H9 (cell line): ENCODE results near the gene FBLN7. TPM values are rescaled to one million over a fixed set of nuclear protein-coding genes. Genes with fewer than 3 reads are reported as not detected.

Source experiments
- DNase-seq: peaks from one replicate; pipeline ENCODE4 v3.0.0-alpha.2; 2017
- H2AFZ ChIP-seq: one replicate; pipeline ENCODE4 v1.6.1; 2013; ENCODE audit warnings: mild to moderate bottlenecking, low read length, control low read depth, moderate library complexity
- H2AK5ac ChIP-seq: 2 replicates; pipeline ENCODE4 v1.6.1; 2013; ENCODE audit warnings: low read length, control low read depth, mixed read lengths; ENCODE audit not compliant: insufficient read length
- H2BK120ac ChIP-seq: one replicate; pipeline ENCODE4 v1.6.1; 2013; ENCODE audit warnings: low read depth, mild to moderate bottlenecking, low read length, control low read depth, inconsistent platforms; ENCODE audit not compliant: poor library complexity, severe bottlenecking
- H2BK12ac ChIP-seq: 2 replicates; pipeline ENCODE4 v1.6.1; 2013; ENCODE audit warnings: low read length, control low read depth, mixed read lengths, low read depth; ENCODE audit not compliant: insufficient read length
- H2BK15ac ChIP-seq: 2 replicates; pipeline ENCODE4 v1.6.1; 2013; ENCODE audit warnings: low read depth, low read length, control low read depth
- H2BK20ac ChIP-seq: one replicate; pipeline ENCODE4 v1.6.1; 2013; ENCODE audit warnings: low read depth, mild to moderate bottlenecking, low read length, control low read depth, inconsistent platforms; ENCODE audit not compliant: poor library complexity, severe bottlenecking
- H2BK5ac ChIP-seq: 2 replicates; pipeline ENCODE4 v1.6.1; 2013; ENCODE audit warnings: low read length, control low read depth, mixed read lengths; ENCODE audit not compliant: insufficient read length
- H3K14ac ChIP-seq: 2 replicates; pipeline ENCODE4 v1.6.1; 2013; ENCODE audit warnings: low read length, control low read depth; ENCODE audit not compliant: insufficient read depth
- H3K18ac ChIP-seq: 2 replicates; pipeline ENCODE4 v1.6.1; 2013; ENCODE audit warnings: low read depth, mild to moderate bottlenecking, mixed read lengths, low read length, control low read depth; ENCODE audit not compliant: insufficient read length
- H3K23ac ChIP-seq: 2 replicates; pipeline ENCODE4 v1.6.1; 2013; ENCODE audit warnings: low read length, control low read depth, mixed read lengths, low read depth; ENCODE audit not compliant: insufficient read length
- H3K23me2 ChIP-seq: 2 replicates; pipeline ENCODE4 v1.6.1; 2013; ENCODE audit warnings: low read depth, mild to moderate bottlenecking, mixed read lengths, low read length, control low read depth; ENCODE audit not compliant: insufficient read length, poor library complexity, severe bottlenecking
- H3K27ac ChIP-seq: 2 replicates; pipeline ENCODE4 v1.5.1; 2013; ENCODE audit warnings: low read length, control low read depth, mixed read lengths, low read depth; ENCODE audit not compliant: insufficient read length
- H3K27me3 ChIP-seq: 2 replicates; pipeline ENCODE4 v1.6.1; 2013; ENCODE audit warnings: low read length, control low read depth, inconsistent platforms; ENCODE audit not compliant: insufficient read depth
- H3K4ac ChIP-seq: 2 replicates; pipeline ENCODE4 v1.6.1; 2013; ENCODE audit warnings: low read depth, mild to moderate bottlenecking, control low read depth, inconsistent platforms, low read length, moderate library complexity
- H3K4me1 ChIP-seq: 2 replicates; pipeline ENCODE4 v1.6.1; 2013; ENCODE audit warnings: low read length, control low read depth, inconsistent platforms; ENCODE audit not compliant: insufficient read depth
- H3K4me2 ChIP-seq: 2 replicates; pipeline ENCODE4 v1.6.1; 2013; ENCODE audit warnings: low read length, control low read depth, mixed read lengths; ENCODE audit not compliant: insufficient read length, insufficient read depth
- H3K56ac ChIP-seq: 2 replicates; pipeline ENCODE4 v1.6.1; 2013; ENCODE audit warnings: low read depth, mild to moderate bottlenecking, mixed read lengths, low read length, control low read depth; ENCODE audit not compliant: insufficient read length
- H3K79me1 ChIP-seq: 2 replicates; pipeline ENCODE4 v1.6.1; 2013; ENCODE audit warnings: low read depth, mild to moderate bottlenecking, moderate library complexity, low read length, control low read depth, inconsistent platforms; ENCODE audit not compliant: insufficient read depth, poor library complexity, severe bottlenecking
- H3K79me2 ChIP-seq: 2 replicates; pipeline ENCODE4 v1.6.1; 2013; ENCODE audit warnings: low read length, control low read depth, inconsistent platforms; ENCODE audit not compliant: insufficient read depth
- H3K9ac ChIP-seq: 2 replicates; pipeline ENCODE4 v1.6.1; 2013; ENCODE audit warnings: low read length, control low read depth, mixed read lengths; ENCODE audit not compliant: insufficient read length; ENCODE audit errors: extremely low read depth
- H3K9me3 ChIP-seq: one replicate; pipeline ENCODE4 v1.6.1; 2013; ENCODE audit warnings: low read depth, low read length, inconsistent platforms; ENCODE audit not compliant: control insufficient read depth
- H3T11ph ChIP-seq: one replicate; pipeline ENCODE4 v1.6.1; 2013; ENCODE audit warnings: mild to moderate bottlenecking, low read length, control low read depth, inconsistent platforms
- H4K20me1 ChIP-seq: one replicate; pipeline ENCODE4 v1.6.1; 2013; ENCODE audit not compliant: control insufficient read depth, insufficient read length, insufficient read depth
- H4K5ac ChIP-seq: 2 replicates; pipeline ENCODE4 v1.6.1; 2013; ENCODE audit warnings: low read depth, mild to moderate bottlenecking, mixed read lengths, low read length, control low read depth; ENCODE audit not compliant: insufficient read length
- H4K8ac ChIP-seq: replicated peaks from 2 replicates; pipeline ENCODE4 v1.6.1; 2013; ENCODE audit warnings: low read length, control low read depth, mixed read lengths, low read depth; ENCODE audit not compliant: insufficient read length
- H4K91ac ChIP-seq: 2 replicates; pipeline ENCODE4 v1.6.1; 2013; ENCODE audit warnings: low read depth, mild to moderate bottlenecking, moderate library complexity, mixed read lengths, low read length, control low read depth; ENCODE audit not compliant: insufficient read length
- H3K27ac Mint-ChIP-seq, 3 experiments: 2 replicates in 2 of 3; 3 replicates in 1 of 3; pipeline ENCODE4 v1.8.0; 2020 to 2021; ENCODE audit warnings: mixed read lengths in 3 of 3, mild to moderate bottlenecking in 1 of 3, moderate library complexity in 1 of 3
- H3K27me3 Mint-ChIP-seq: 2 replicates; pipeline ENCODE4 v1.8.0; 2021; ENCODE audit warnings: low read depth, mild to moderate bottlenecking, moderate library complexity, mixed read lengths
- H3K36me3 Mint-ChIP-seq, 3 experiments: 2 replicates in 2 of 3; 3 replicates in 1 of 3; pipeline ENCODE4 v1.8.0; 2020 to 2021; ENCODE audit warnings: low read depth in 3 of 3, mixed read lengths in 3 of 3; ENCODE audit not compliant: insufficient read depth in 1 of 3
- H3K4me1 Mint-ChIP-seq, 2 experiments: 2 replicates each; pipeline ENCODE4 v1.8.0; 2020; ENCODE audit warnings: mixed read lengths in 2 of 2
- H3K4me3 Mint-ChIP-seq, 2 experiments: 2 replicates in 1 of 2; 3 replicates in 1 of 2; pipeline ENCODE4 v1.8.0; 2020 to 2021; ENCODE audit warnings: mild to moderate bottlenecking in 2 of 2, mixed read lengths in 2 of 2, moderate library complexity in 1 of 2
- H3K9me3 Mint-ChIP-seq, 2 experiments: 2 replicates in 1 of 2; 3 replicates in 1 of 2; pipeline ENCODE4 v1.8.0; 2020; ENCODE audit warnings: mild to moderate bottlenecking in 2 of 2, mixed read lengths in 2 of 2, moderate library complexity in 1 of 2
- WGBS: extraction: QIAGEN DNeasy Blood & Tissue Kit; methylation state at CpG from one replicate; pipeline ENCODE4 v1.1.7; 2013; ENCODE audit warnings: missing lambda C conversion rate, low lambda C conversion rate, mixed read lengths; ENCODE audit not compliant: insufficient read length; ENCODE audit errors: extremely low coverage; 5-methylcytosine and 5-hydroxymethylcytosine counted together
- total RNA-seq: library from RNA; stranded (reverse); gene quantifications from 2 replicates; pipeline ENCODE4 v1.2.1, GENCODE V29; 2021
- TF ChIP-seq, protein P1 (sequence below): fragments of 200-600 bp; sonication (generic); conservative IDR thresholded peaks from 3 replicates; pipeline ENCODE4 v1.8.0; 2021; ENCODE audit warnings: antibody characterized with exemption, mild to moderate bottlenecking

The FBLN7 gene
- total RNA-seq, 1 experiment from 2014 or later, result 1.3 TPM

DNA sequence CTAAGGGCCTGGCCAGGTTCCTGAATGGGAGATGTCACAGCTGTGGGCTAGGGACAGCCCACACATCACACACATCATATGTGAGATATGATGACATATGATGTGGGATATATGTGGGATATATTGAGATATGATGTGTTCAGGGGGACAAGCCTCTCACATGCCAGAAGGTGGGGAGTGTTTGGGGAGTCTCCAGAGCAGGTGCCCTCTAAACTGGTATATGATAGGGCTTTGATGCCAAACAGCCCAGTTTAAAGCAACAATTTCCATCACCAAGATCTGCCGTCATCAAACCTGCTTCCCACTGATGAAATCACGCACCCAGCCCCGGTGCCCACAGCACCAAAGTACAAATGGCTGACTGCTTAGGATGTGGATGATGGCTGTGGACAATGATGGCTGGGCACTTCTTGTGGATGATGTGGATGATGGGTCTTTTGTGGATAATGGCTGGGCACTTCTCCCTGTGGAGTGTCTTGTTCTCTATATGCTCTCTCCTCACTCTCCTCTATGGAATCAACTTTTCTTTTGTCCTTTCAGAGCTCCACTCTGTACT, 50.9 kb downstream of the FBLN7 start:
- H3K23me2 ChIP-seq, result no peaks in the 10 kb centered on the region
- no peaks in the 10 kb centered on the region for H3K79me2 ChIP-seq
- no peak overlapping the region for H2BK20ac ChIP-seq
- TF ChIP-seq, protein P1, sequence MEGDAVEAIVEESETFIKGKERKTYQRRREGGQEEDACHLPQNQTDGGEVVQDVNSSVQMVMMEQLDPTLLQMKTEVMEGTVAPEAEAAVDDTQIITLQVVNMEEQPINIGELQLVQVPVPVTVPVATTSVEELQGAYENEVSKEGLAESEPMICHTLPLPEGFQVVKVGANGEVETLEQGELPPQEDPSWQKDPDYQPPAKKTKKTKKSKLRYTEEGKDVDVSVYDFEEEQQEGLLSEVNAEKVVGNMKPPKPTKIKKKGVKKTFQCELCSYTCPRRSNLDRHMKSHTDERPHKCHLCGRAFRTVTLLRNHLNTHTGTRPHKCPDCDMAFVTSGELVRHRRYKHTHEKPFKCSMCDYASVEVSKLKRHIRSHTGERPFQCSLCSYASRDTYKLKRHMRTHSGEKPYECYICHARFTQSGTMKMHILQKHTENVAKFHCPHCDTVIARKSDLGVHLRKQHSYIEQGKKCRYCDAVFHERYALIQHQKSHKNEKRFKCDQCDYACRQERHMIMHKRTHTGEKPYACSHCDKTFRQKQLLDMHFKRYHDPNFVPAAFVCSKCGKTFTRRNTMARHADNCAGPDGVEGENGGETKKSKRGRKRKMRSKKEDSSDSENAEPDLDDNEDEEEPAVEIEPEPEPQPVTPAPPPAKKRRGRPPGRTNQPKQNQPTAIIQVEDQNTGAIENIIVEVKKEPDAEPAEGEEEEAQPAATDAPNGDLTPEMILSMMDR, result no peak
- H3T11ph ChIP-seq, result no peak overlapping the region
- no CpG with 5 or more reads among the region's 3 CpGs for WGBS
- H2BK12ac ChIP-seq, result no peak overlapping the region
- no peak overlapping the region for H3K14ac ChIP-seq
- H3K27ac ChIP-seq, result no peak overlapping the region
- H3K4me3 Mint-ChIP-seq, result no peak overlapping the region
- H3K79me1 ChIP-seq, result no peaks in the 10 kb centered on the region
- 0 out of 4 replicates have a peak, but pooled peaks cover 0 to 3% of the 10 kb centered on the region in 2 experiments for H3K4me1 Mint-ChIP-seq
- no peak overlapping the region for H2BK15ac ChIP-seq
- H4K5ac ChIP-seq, result no peak overlapping the region
- no peak for DNase-seq
- no peak overlapping the region for H2BK120ac ChIP-seq
- H3K27ac Mint-ChIP-seq, result no peak overlapping the region
- H3K4me2 ChIP-seq, result no peak overlapping the region
- H4K20me1 ChIP-seq, result no peaks in the 10 kb centered on the region
- H3K9me3 ChIP-seq, result no peaks in the 10 kb centered on the region
- no peak overlapping the region for H4K91ac ChIP-seq
- H3K27me3 Mint-ChIP-seq, result peaks cover 4% of the 10 kb centered on the region
- no peak overlapping the region for H3K56ac ChIP-seq
- no peak overlapping the region for H3K23ac ChIP-seq
- no peak overlapping the region for H4K8ac ChIP-seq
- H3K9ac ChIP-seq, result no peak overlapping the region
- H2AFZ ChIP-seq, result no peak overlapping the region
- no peaks in the 10 kb centered on the region for H3K27me3 ChIP-seq
- peaks cover 0 to 10% (median 0%) of the 10 kb centered on the region in 3 experiments; a peak in 3 of 7 replicates for H3K36me3 Mint-ChIP-seq
- no peak overlapping the region for H2BK5ac ChIP-seq
- no peak overlapping the region for H2AK5ac ChIP-seq
- H3K4ac ChIP-seq, result no peak overlapping the region
- H3K4me1 ChIP-seq, result no peaks in the 10 kb centered on the region
- H3K9me3 Mint-ChIP-seq, result peaks cover 6 to 8% of the 10 kb centered on the region in 2 experiments; a peak in 4 of 5 replicates
- no peak overlapping the region for H3K18ac ChIP-seq
